H9 (cell line): Measurements from ENCODE around the gene MAGEB5. TPM values are rescaled to one million over a fixed set of nuclear protein-coding genes. Genes with fewer than 3 reads are reported as not detected.
"Not testable (repeated sequence)": the region's sequence is repeated elsewhere in the genome, so short reads cannot be mapped to it uniquely, and the experiment has no call there.

Experiments
- DNase-seq: peaks from one replicate; pipeline ENCODE4 v3.0.0-alpha.2; 2017
- H2AFZ ChIP-seq: one replicate; pipeline ENCODE4 v1.6.1; 2013; ENCODE audit warnings: mild to moderate bottlenecking, low read length, control low read depth, moderate library complexity
- H2AK5ac ChIP-seq: 2 replicates; pipeline ENCODE4 v1.6.1; 2013; ENCODE audit warnings: low read length, control low read depth, mixed read lengths; ENCODE audit not compliant: insufficient read length
- H2BK120ac ChIP-seq: one replicate; pipeline ENCODE4 v1.6.1; 2013; ENCODE audit warnings: low read depth, mild to moderate bottlenecking, low read length, control low read depth, inconsistent platforms; ENCODE audit not compliant: poor library complexity, severe bottlenecking
- H2BK12ac ChIP-seq: 2 replicates; pipeline ENCODE4 v1.6.1; 2013; ENCODE audit warnings: low read length, control low read depth, mixed read lengths, low read depth; ENCODE audit not compliant: insufficient read length
- H2BK15ac ChIP-seq: 2 replicates; pipeline ENCODE4 v1.6.1; 2013; ENCODE audit warnings: low read depth, low read length, control low read depth
- H2BK20ac ChIP-seq: one replicate; pipeline ENCODE4 v1.6.1; 2013; ENCODE audit warnings: low read depth, mild to moderate bottlenecking, low read length, control low read depth, inconsistent platforms; ENCODE audit not compliant: poor library complexity, severe bottlenecking
- H2BK5ac ChIP-seq: 2 replicates; pipeline ENCODE4 v1.6.1; 2013; ENCODE audit warnings: low read length, control low read depth, mixed read lengths; ENCODE audit not compliant: insufficient read length
- H3K14ac ChIP-seq: 2 replicates; pipeline ENCODE4 v1.6.1; 2013; ENCODE audit warnings: low read length, control low read depth; ENCODE audit not compliant: insufficient read depth
- H3K18ac ChIP-seq: 2 replicates; pipeline ENCODE4 v1.6.1; 2013; ENCODE audit warnings: low read depth, mild to moderate bottlenecking, mixed read lengths, low read length, control low read depth; ENCODE audit not compliant: insufficient read length
- H3K23ac ChIP-seq: 2 replicates; pipeline ENCODE4 v1.6.1; 2013; ENCODE audit warnings: low read length, control low read depth, mixed read lengths, low read depth; ENCODE audit not compliant: insufficient read length
- H3K23me2 ChIP-seq: 2 replicates; pipeline ENCODE4 v1.6.1; 2013; ENCODE audit warnings: low read depth, mild to moderate bottlenecking, mixed read lengths, low read length, control low read depth; ENCODE audit not compliant: insufficient read length, poor library complexity, severe bottlenecking
- H3K27ac ChIP-seq: 2 replicates; pipeline ENCODE4 v1.5.1; 2013; ENCODE audit warnings: low read length, control low read depth, mixed read lengths, low read depth; ENCODE audit not compliant: insufficient read length
- H3K27me3 ChIP-seq: 2 replicates; pipeline ENCODE4 v1.6.1; 2013; ENCODE audit warnings: low read length, control low read depth, inconsistent platforms; ENCODE audit not compliant: insufficient read depth
- H3K4ac ChIP-seq: 2 replicates; pipeline ENCODE4 v1.6.1; 2013; ENCODE audit warnings: low read depth, mild to moderate bottlenecking, control low read depth, inconsistent platforms, low read length, moderate library complexity
- H3K4me1 ChIP-seq: 2 replicates; pipeline ENCODE4 v1.6.1; 2013; ENCODE audit warnings: low read length, control low read depth, inconsistent platforms; ENCODE audit not compliant: insufficient read depth
- H3K4me2 ChIP-seq: 2 replicates; pipeline ENCODE4 v1.6.1; 2013; ENCODE audit warnings: low read length, control low read depth, mixed read lengths; ENCODE audit not compliant: insufficient read length, insufficient read depth
- H3K56ac ChIP-seq: 2 replicates; pipeline ENCODE4 v1.6.1; 2013; ENCODE audit warnings: low read depth, mild to moderate bottlenecking, mixed read lengths, low read length, control low read depth; ENCODE audit not compliant: insufficient read length
- H3K79me1 ChIP-seq: 2 replicates; pipeline ENCODE4 v1.6.1; 2013; ENCODE audit warnings: low read depth, mild to moderate bottlenecking, moderate library complexity, low read length, control low read depth, inconsistent platforms; ENCODE audit not compliant: insufficient read depth, poor library complexity, severe bottlenecking
- H3K79me2 ChIP-seq: 2 replicates; pipeline ENCODE4 v1.6.1; 2013; ENCODE audit warnings: low read length, control low read depth, inconsistent platforms; ENCODE audit not compliant: insufficient read depth
- H3K9ac ChIP-seq: 2 replicates; pipeline ENCODE4 v1.6.1; 2013; ENCODE audit warnings: low read length, control low read depth, mixed read lengths; ENCODE audit not compliant: insufficient read length; ENCODE audit errors: extremely low read depth
- H3K9me3 ChIP-seq: one replicate; pipeline ENCODE4 v1.6.1; 2013; ENCODE audit warnings: low read depth, low read length, inconsistent platforms; ENCODE audit not compliant: control insufficient read depth
- H3T11ph ChIP-seq: one replicate; pipeline ENCODE4 v1.6.1; 2013; ENCODE audit warnings: mild to moderate bottlenecking, low read length, control low read depth, inconsistent platforms
- H4K20me1 ChIP-seq: one replicate; pipeline ENCODE4 v1.6.1; 2013; ENCODE audit not compliant: control insufficient read depth, insufficient read length, insufficient read depth
- H4K5ac ChIP-seq: 2 replicates; pipeline ENCODE4 v1.6.1; 2013; ENCODE audit warnings: low read depth, mild to moderate bottlenecking, mixed read lengths, low read length, control low read depth; ENCODE audit not compliant: insufficient read length
- H4K8ac ChIP-seq: replicated peaks from 2 replicates; pipeline ENCODE4 v1.6.1; 2013; ENCODE audit warnings: low read length, control low read depth, mixed read lengths, low read depth; ENCODE audit not compliant: insufficient read length
- H4K91ac ChIP-seq: 2 replicates; pipeline ENCODE4 v1.6.1; 2013; ENCODE audit warnings: low read depth, mild to moderate bottlenecking, moderate library complexity, mixed read lengths, low read length, control low read depth; ENCODE audit not compliant: insufficient read length
- H3K27ac Mint-ChIP-seq, 3 experiments: 2 replicates in 2 of 3; 3 replicates in 1 of 3; pipeline ENCODE4 v1.8.0; 2020 to 2021; ENCODE audit warnings: mixed read lengths in 3 of 3, mild to moderate bottlenecking in 1 of 3, moderate library complexity in 1 of 3
- H3K27me3 Mint-ChIP-seq: 2 replicates; pipeline ENCODE4 v1.8.0; 2021; ENCODE audit warnings: low read depth, mild to moderate bottlenecking, moderate library complexity, mixed read lengths
- H3K36me3 Mint-ChIP-seq, 3 experiments: 2 replicates in 2 of 3; 3 replicates in 1 of 3; pipeline ENCODE4 v1.8.0; 2020 to 2021; ENCODE audit warnings: low read depth in 3 of 3, mixed read lengths in 3 of 3; ENCODE audit not compliant: insufficient read depth in 1 of 3
- H3K4me1 Mint-ChIP-seq, 2 experiments: 2 replicates each; pipeline ENCODE4 v1.8.0; 2020; ENCODE audit warnings: mixed read lengths in 2 of 2
- H3K4me3 Mint-ChIP-seq, 2 experiments: 2 replicates in 1 of 2; 3 replicates in 1 of 2; pipeline ENCODE4 v1.8.0; 2020 to 2021; ENCODE audit warnings: mild to moderate bottlenecking in 2 of 2, mixed read lengths in 2 of 2, moderate library complexity in 1 of 2
- H3K9me3 Mint-ChIP-seq, 2 experiments: 2 replicates in 1 of 2; 3 replicates in 1 of 2; pipeline ENCODE4 v1.8.0; 2020; ENCODE audit warnings: mild to moderate bottlenecking in 2 of 2, mixed read lengths in 2 of 2, moderate library complexity in 1 of 2
- CTCF ChIP-seq: fragments of 200-600 bp; sonication (generic); conservative IDR thresholded peaks from 3 replicates; pipeline ENCODE4 v1.8.0; 2021; ENCODE audit warnings: antibody characterized with exemption, mild to moderate bottlenecking
- WGBS: extraction: QIAGEN DNeasy Blood & Tissue Kit; methylation state at CpG from one replicate; pipeline ENCODE4 v1.1.7; 2013; ENCODE audit warnings: missing lambda C conversion rate, low lambda C conversion rate, mixed read lengths; ENCODE audit not compliant: insufficient read length; ENCODE audit errors: extremely low coverage; 5-methylcytosine and 5-hydroxymethylcytosine counted together
- total RNA-seq: library from RNA; stranded (reverse); gene quantifications from 2 replicates; pipeline ENCODE4 v1.2.1, GENCODE V29; 2021

The MAGEB5 gene
- total RNA-seq, 1 experiment from 2014 or later = not detected

GRCh38 chrX:26203561-26203960 is 12.4 kb upstream of the MAGEB5 start:
- DNase-seq = no peak
- Mint-ChIP-seq H3K4me3 (no peak overlapping the region), H3K27me3 (no peaks in the 10 kb centered on the region; the same call in 1 of the 2 replicates), H3K9me3 (peaks cover 67 to 75% of the 10 kb centered on the region in 2 experiments), H3K36me3 (peaks cover 0 to 4% (median 3%) of the 10 kb centered on the region in 3 experiments; a peak in 4 of 7 replicates), H3K4me1 (no peaks in the 10 kb centered on the region), H3K27ac (no peak overlapping the region)
- Histone ChIP-seq H2BK20ac (no peak overlapping the region), H3K4me1 (no peaks in the 10 kb centered on the region), H4K91ac (no peak overlapping the region), H3T11ph (no peak overlapping the region), H3K9ac (no peak overlapping the region), H3K4ac (no peak overlapping the region), H3K79me2 (no peaks in the 10 kb centered on the region), H2BK5ac (no peak overlapping the region), H3K27me3 (no peaks in the 10 kb centered on the region), H4K20me1 (no peaks in the 10 kb centered on the region), H2BK15ac (no peak overlapping the region), H3K9me3 (peaks cover 23% of the 10 kb centered on the region), H4K5ac (no peak overlapping the region), H3K56ac (no peak overlapping the region), H2BK120ac (no peak overlapping the region), H2AFZ (no peak overlapping the region), H3K4me2 (no peak overlapping the region), H2AK5ac (no peak overlapping the region), H3K18ac (no peak overlapping the region), H2BK12ac (no peak overlapping the region), H3K27ac (no peak overlapping the region), H4K8ac (no peak overlapping the region), H3K23me2 (no peaks in the 10 kb centered on the region), H3K14ac (no peak overlapping the region), H3K79me1 (no peaks in the 10 kb centered on the region), H3K23ac (no peak overlapping the region)
- TF ChIP-seq CTCF = no peak

- H3K79me2 ChIP-seq, H2BK12ac ChIP-seq, H2BK20ac ChIP-seq, H3K4me2 ChIP-seq, H3T11ph ChIP-seq, H2AFZ ChIP-seq, H3K23me2 ChIP-seq, H3K36me3 Mint-ChIP-seq, H3K14ac ChIP-seq, H3K79me1 ChIP-seq, H3K4me3 Mint-ChIP-seq, H3K27me3 Mint-ChIP-seq, H2BK15ac ChIP-seq, H3K56ac ChIP-seq, H3K9ac ChIP-seq, H2BK120ac ChIP-seq, H3K27me3 ChIP-seq, H3K4me1 ChIP-seq, H2BK5ac ChIP-seq, H3K27ac Mint-ChIP-seq, H4K20me1 ChIP-seq, H3K27ac ChIP-seq, H4K5ac ChIP-seq, H3K18ac ChIP-seq, H3K4ac ChIP-seq, H2AK5ac ChIP-seq, H3K23ac ChIP-seq, DNase-seq, H3K4me1 Mint-ChIP-seq, H4K91ac ChIP-seq, H4K8ac ChIP-seq: not testable (repeated sequence)
- peaks cover 66 to 77% of the 10 kb centered on the region in 2 experiments for H3K9me3 Mint-ChIP-seq
- WGBS = no CpG with 5 or more reads among the region's 27 CpGs
- H3K9me3 ChIP-seq = peaks cover 12% of the 10 kb centered on the region
Measured at GRCh38 chrX:26204717-26205116, 11.3 kb upstream of the MAGEB5 start.
